Lower leg skin (tissue), 4 donors: ENCODE data around the gene ONECUT1. TPM values are rescaled to one million over a fixed set of nuclear protein-coding genes. Genes with fewer than 3 reads are reported as not detected.

Experiments used
- DNase-seq, 2 donors: peaks; one replicate each; pipeline ENCODE4 v3.0.0-alpha.2; 2019; ENCODE audit warnings: low spot score in 2 of 2
- H3K4me3 ChIP-seq: fragments of 200-600 bp; sonication (generic); 2 replicates; pipeline ENCODE4 v1.5.1; 2017; ENCODE audit warnings: mild to moderate bottlenecking, low read depth; ENCODE audit not compliant: poor library complexity, severe bottlenecking
- CTCF ChIP-seq, 3 donors: fragments of 450-650 bp; IDR thresholded peaks; one replicate each; pipeline ENCODE4 v1.5.1; 2016; ENCODE audit warnings: antibody characterized with exemption in 3 of 3, mild to moderate bottlenecking in 3 of 3, moderate library complexity in 2 of 3
- POLR2A ChIP-seq, 2 donors: fragments of 450-650 bp; IDR thresholded peaks; one replicate each; pipeline ENCODE4 v1.6.1; 2016 to 2017; ENCODE audit warnings: antibody characterized with exemption in 2 of 2, mild to moderate bottlenecking in 1 of 2, moderate library complexity in 1 of 2
- WGBS, 2 donors: methylation state at CpG; one replicate each; pipeline ENCODE4 v1.1.5; 2018; 5-methylcytosine and 5-hydroxymethylcytosine counted together
- intact Hi-C: fragments of 100-400 bp; cut with DNase I; formaldehyde crosslinking; loops from one replicate; pipeline ENCODE4 v1.15.0; 2023; ENCODE audit warnings: low total_unique reads
- total RNA-seq, 4 donors: library from RNA; depleted of rRNA; stranded (reverse); fragments of >200 nt; gene quantifications; one replicate each; pipeline ENCODE4 v1.1.0, GENCODE V29; 2016

The ONECUT1 gene
- total RNA-seq, 4 donors from 2014 or later, result not detected

- TF ChIP-seq CTCF (IDR thresholded peaks at IDR 0.05) (no peak), POLR2A (IDR thresholded peaks at IDR 0.05) (no peak)
- DNase-seq, result no peak
- WGBS, 2 donors, result 92 to 94% methylated on average over 6 of the region's 6 CpGs
- intact Hi-C loops, result no loop called here
- H3K4me3 ChIP-seq, result no peak overlapping the region
Observed at GRCh38 chr15:52717924-52718323, 72.2 kb downstream of the ONECUT1 start.

- DNase-seq, result no peak
- intact Hi-C loops, result no loop called here
- WGBS, 2 donors, result 88 to 90% methylated on average over 6 of the region's 6 CpGs
- TF ChIP-seq CTCF (IDR thresholded peaks at IDR 0.05) (no peak), POLR2A (IDR thresholded peaks at IDR 0.05) (no peak)
- H3K4me3 ChIP-seq, result no peak overlapping the region
Observed at GRCh38 chr15:52717481-52717880, 72.7 kb downstream of the ONECUT1 start.

GRCh38 chr15:52716536-52716935, 73.6 kb downstream of the ONECUT1 start:
- TF ChIP-seq CTCF (IDR thresholded peaks at IDR 0.05) (no peak), POLR2A (IDR thresholded peaks at IDR 0.05) (no peak)
- WGBS, 2 donors, result 58 to 59% methylated on average over 2 of the region's 2 CpGs
- intact Hi-C loops, result no loop called here
- no peak overlapping the region for H3K4me3 ChIP-seq
- no peak for DNase-seq

GRCh38 chr15:52715411-52715810, 74.7 kb downstream of the ONECUT1 start:
- intact Hi-C loops, result no loop called here
- no peak overlapping the region for H3K4me3 ChIP-seq
- no peak for DNase-seq
- 66 to 92% methylated on average over 5 of the region's 5 CpGs for WGBS, 2 donors
- TF ChIP-seq POLR2A (IDR thresholded peaks at IDR 0.05) (no peak), CTCF (IDR thresholded peaks at IDR 0.05) (no peak)

- no peak overlapping the region for H3K4me3 ChIP-seq
- intact Hi-C loops, result no loop called here
- no peak for DNase-seq
- WGBS, 2 donors, result 61% methylated on average over 3 of the region's 3 CpGs
- TF ChIP-seq CTCF (IDR thresholded peaks at IDR 0.05) (no peak), POLR2A (IDR thresholded peaks at IDR 0.05) (no peak)
Observed at GRCh38 chr15:52714968-52715367, 75.2 kb downstream of the ONECUT1 start.

- 81 to 83% methylated on average over 2 of the region's 2 CpGs for WGBS, 2 donors
- H3K4me3 ChIP-seq, result no peak overlapping the region
- TF ChIP-seq CTCF (IDR thresholded peaks at IDR 0.05), result no peak
- TF ChIP-seq POLR2A (IDR thresholded peaks at IDR 0.05), result no peak
- intact Hi-C loops, result no loop called here
- DNase-seq, result no peak
Observed at GRCh38 chr15:52710708-52711389, 79.3 kb downstream of the ONECUT1 start.
